ELF-1 (cell line): ENCODE measurements around the gene GSG1L.
"Not testable (repeated sequence)": the region's sequence is repeated elsewhere in the genome, so short reads cannot be mapped to it uniquely, and the experiment has no call there.

Source experiments
- DNase-seq: peaks from one replicate; pipeline ENCODE4 v3.0.0-alpha.2; 2016; ENCODE audit warnings: low read depth, low spot score

GSG1L gene

GRCh38 chr16:27903046-27903655 is 160.4 kb downstream of the GSG1L start:
- DNase-seq = no peak

GRCh38 chr16:27902551-27902950 is 161.0 kb downstream of the GSG1L start:
- DNase-seq = no peak

GRCh38 chr16:27901956-27902355 is 161.6 kb downstream of the GSG1L start:
- DNase-seq = no peak

GRCh38 chr16:27899736-27900135 is 163.8 kb downstream of the GSG1L start:
- DNase-seq = no peak

- DNase-seq = no peak
Observed at GRCh38 chr16:27894386-27894785, 169.1 kb downstream of the GSG1L start.

GRCh38 chr16:27892879-27893278 is 170.6 kb downstream of the GSG1L start:
- peak; percentile 42 for DNase-seq

GRCh38 chr16:27890866-27891265 is 172.6 kb downstream of the GSG1L start:
- DNase-seq = no peak

GRCh38 chr16:27890006-27890405 is 173.5 kb downstream of the GSG1L start:
- DNase-seq = no peak

- no peak for DNase-seq
Observed at GRCh38 chr16:27883576-27883975, 179.9 kb downstream of the GSG1L start.

GRCh38 chr16:27880287-27880686 is 183.2 kb downstream of the GSG1L start:
- DNase-seq = no peak

- no peak for DNase-seq
Observed at GRCh38 chr16:27879601-27880247, 183.8 kb downstream of the GSG1L start.

- not testable (repeated sequence) for DNase-seq
Observed at GRCh38 chr16:27872627-27873026, 190.9 kb downstream of the GSG1L start.

- no peak for DNase-seq
Observed at GRCh38 chr16:27870116-27870798, 193.3 kb downstream of the GSG1L start.

- no peak for DNase-seq
Observed at GRCh38 chr16:27869411-27869810, 194.1 kb downstream of the GSG1L start.

GRCh38 chr16:27868180-27868579 is 195.3 kb downstream of the GSG1L start:
- DNase-seq = no peak

GRCh38 chr16:27867122-27868110 is 196.1 kb downstream of the GSG1L start:
- peak; percentile 91 for DNase-seq

- DNase-seq = no peak
Observed at GRCh38 chr16:27863377-27863776, 200.1 kb downstream of the GSG1L start.

- no peak for DNase-seq
Observed at GRCh38 chr16:27862953-27863352, 200.6 kb downstream of the GSG1L start.

GRCh38 chr16:27860091-27860490 is 203.4 kb downstream of the GSG1L start:
- no peak for DNase-seq

GRCh38 chr16:27859020-27859419 is 204.5 kb downstream of the GSG1L start:
- DNase-seq = peak; percentile 42

- DNase-seq = no peak
Observed at GRCh38 chr16:27853651-27854050, 209.9 kb downstream of the GSG1L start.

GRCh38 chr16:27853101-27853500 is 210.4 kb downstream of the GSG1L start:
- DNase-seq = no peak
